IMR-90 (cell line): Measurements from ENCODE around the gene CDK14. TPM values are rescaled to one million over a fixed set of nuclear protein-coding genes. Genes with fewer than 3 reads are reported as not detected.

Experiments used
- ATAC-seq: fragments of 200-7000 bp; cut with Tn5 transposase; 2 replicates; pipeline ENCODE4 v1.9.1; 2020; ENCODE audit warnings: low read depth, mild to moderate bottlenecking, moderate library complexity
- BruUV-seq: library from RNA; stranded (reverse); fragments of 400-500 nt; replicated peaks from 2 replicates; lab custom pipeline; 2021; lab: Mats Ljungman, UMichigan
- CTCF ChIA-PET: fragments of 300-600 bp; formaldehyde crosslinking; extraction: SDS; loops from one replicate; lab custom pipeline; 2021; ENCODE audit warnings: antibody characterized with exemption; lab: Yijun Ruan, JAX
- POLR2A ChIA-PET: fragments of 300-600 bp; sonication (Branson Sonifier 250); formaldehyde crosslinking; loops from one replicate; lab custom pipeline; 2022; ENCODE audit warnings: antibody characterized with exemption; ENCODE audit not compliant: unreplicated experiment; lab: Charles Lee
- DNase-seq: peaks from one replicate; pipeline ENCODE4 v3.0.0; 2013
- H2AFZ ChIP-seq: replicated peaks from 2 replicates; pipeline ENCODE3; 2013; ENCODE audit warnings: low read length, mild to moderate bottlenecking; ENCODE audit not compliant: poor library complexity
- H2AK5ac ChIP-seq: 2 replicates; pipeline ENCODE4 v1.6.1; 2013; ENCODE audit warnings: low read depth, low read length, inconsistent platforms
- H2AK9ac ChIP-seq: replicated peaks from 2 replicates; pipeline ENCODE3; 2013; ENCODE audit warnings: mild to moderate bottlenecking, low read depth, low read length, moderate library complexity; ENCODE audit not compliant: poor library complexity
- H2BK120ac ChIP-seq: 2 replicates; pipeline ENCODE4 v1.6.1; 2013; ENCODE audit warnings: low read depth, low read length, inconsistent platforms
- H2BK15ac ChIP-seq: 3 replicates; pipeline ENCODE4 v1.6.1; 2013; ENCODE audit warnings: low read depth, low read length, inconsistent platforms
- H2BK20ac ChIP-seq: 2 replicates; pipeline ENCODE4 v1.6.1; 2013; ENCODE audit warnings: low read depth, mild to moderate bottlenecking, inconsistent platforms, low read length, moderate library complexity
- H2BK5ac ChIP-seq: 2 replicates; pipeline ENCODE4 v1.6.1; 2013; ENCODE audit warnings: mild to moderate bottlenecking, low read depth, low read length, inconsistent platforms; ENCODE audit not compliant: poor library complexity, severe bottlenecking
- H3K14ac ChIP-seq: replicated peaks from 2 replicates; pipeline ENCODE4 v1.6.1; 2013; ENCODE audit warnings: low read depth, low read length, inconsistent platforms
- H3K18ac ChIP-seq: 2 replicates; pipeline ENCODE4 v1.6.1; 2013; ENCODE audit warnings: low read depth, low read length, control low read depth
- H3K23ac ChIP-seq: 2 replicates; pipeline ENCODE4 v1.6.1; 2013; ENCODE audit warnings: low read depth, low read length, inconsistent platforms
- H3K27ac ChIP-seq: 2 replicates; pipeline ENCODE4 v1.5.1; 2013; ENCODE audit warnings: mild to moderate bottlenecking, control low read depth, low read length; ENCODE audit not compliant: insufficient read depth
- H3K27me3 ChIP-seq: 2 replicates; pipeline ENCODE4 v1.6.1; 2013; ENCODE audit warnings: low read length; ENCODE audit not compliant: control insufficient read depth, insufficient read depth
- H3K36me3 ChIP-seq: 2 replicates; pipeline ENCODE4 v1.6.1; 2013; ENCODE audit warnings: low read length, mixed read lengths; ENCODE audit not compliant: control insufficient read depth, insufficient read depth
- H3K4ac ChIP-seq: 2 replicates; pipeline ENCODE4 v1.6.1; 2013; ENCODE audit warnings: low read depth, low read length, inconsistent platforms
- H3K4me1 ChIP-seq: 2 replicates; pipeline ENCODE4 v1.6.1; 2013; ENCODE audit warnings: low read length, mixed read lengths; ENCODE audit not compliant: control insufficient read depth, insufficient read depth
- H3K4me2 ChIP-seq: 2 replicates; pipeline ENCODE4 v1.6.1; 2013; ENCODE audit warnings: low read depth, mild to moderate bottlenecking, control low read depth, low read length, moderate library complexity
- H3K4me3 ChIP-seq: 2 replicates; pipeline ENCODE4 v1.5.1; 2013; ENCODE audit warnings: low read depth, mild to moderate bottlenecking, control low read depth, low read length, moderate library complexity; ENCODE audit not compliant: insufficient read depth
- H3K56ac ChIP-seq: 2 replicates; pipeline ENCODE4 v1.6.1; 2013; ENCODE audit warnings: low read length, inconsistent platforms; ENCODE audit not compliant: insufficient read depth; ENCODE audit errors: extremely low read depth
- H3K79me1 ChIP-seq, 2 experiments: 2 replicates each; pipeline ENCODE4 v1.6.1; 2013; ENCODE audit warnings: low read length in 2 of 2, inconsistent platforms in 1 of 2, low read depth in 1 of 2
- H3K9ac ChIP-seq: 2 replicates; pipeline ENCODE4 v1.6.1; 2013; ENCODE audit warnings: low read depth, low read length, control low read depth
- H3K9me1 ChIP-seq: 2 replicates; pipeline ENCODE4 v1.6.1; 2013; ENCODE audit warnings: low read length, inconsistent platforms; ENCODE audit not compliant: insufficient read depth
- H3K9me3 ChIP-seq: 2 replicates; pipeline ENCODE4 v1.6.1; 2013; ENCODE audit warnings: low read length; ENCODE audit not compliant: control insufficient read depth, insufficient read depth
- H4K20me1 ChIP-seq: 2 replicates; pipeline ENCODE4 v1.6.1; 2013; ENCODE audit warnings: low read length, inconsistent platforms; ENCODE audit not compliant: insufficient read depth
- H4K5ac ChIP-seq: 2 replicates; pipeline ENCODE4 v1.6.1; 2013; ENCODE audit warnings: mild to moderate bottlenecking, low read depth, low read length, control low read depth
- H4K8ac ChIP-seq, 2 experiments: 2 replicates each; pipeline ENCODE4 v1.6.1; 2013; ENCODE audit warnings: low read depth in 2 of 2, low read length in 2 of 2, control low read depth in 1 of 2, inconsistent platforms in 1 of 2
- H4K91ac ChIP-seq: 2 replicates; pipeline ENCODE4 v1.6.1; 2013; ENCODE audit warnings: low read depth, low read length, inconsistent platforms; ENCODE audit not compliant: insufficient read depth
- BHLHE40 ChIP-seq: fragments of 150-350 bp; IDR thresholded peaks from 2 replicates; pipeline ENCODE4 v1.6.1; 2016; ENCODE audit warnings: mild to moderate bottlenecking, low read depth, low read length
- CEBPB ChIP-seq: IDR thresholded peaks from 2 replicates; pipeline ENCODE4 v1.6.1; 2012; ENCODE audit warnings: low read depth, low read length, improper control_type of control experiment
- CHD1 ChIP-seq: IDR thresholded peaks from 2 replicates; pipeline ENCODE4 v1.6.1; 2012; ENCODE audit warnings: low read depth, low read length, improper control_type of control experiment
- CTCF ChIP-seq: conservative IDR thresholded peaks from 2 replicates; pipeline ENCODE4 v1.5.1; 2012; ENCODE audit warnings: mild to moderate bottlenecking, low read depth, low read length, improper control_type of control experiment
- ELK1 ChIP-seq: fragments of 150-350 bp; IDR thresholded peaks from 2 replicates; pipeline ENCODE4 v1.6.1; 2016; ENCODE audit warnings: low read depth, mild to moderate bottlenecking, low read length, moderate library complexity, borderline replicate concordance
- FOS ChIP-seq: fragments of 150-350 bp; IDR thresholded peaks from 2 replicates; pipeline ENCODE4 v1.6.1; 2016; ENCODE audit warnings: low read depth, low read length
- MAFK ChIP-seq: IDR thresholded peaks from 2 replicates; pipeline ENCODE4 v1.6.1; 2012; ENCODE audit warnings: low read depth, low read length, improper control_type of control experiment
- MAZ ChIP-seq: IDR thresholded peaks from 2 replicates; pipeline ENCODE4 v1.6.1; 2012; ENCODE audit warnings: low read depth, mild to moderate bottlenecking, low read length, improper control_type of control experiment, moderate library complexity, borderline replicate concordance
- MXI1 ChIP-seq: IDR thresholded peaks from 2 replicates; pipeline ENCODE4 v1.6.1; 2012; ENCODE audit warnings: low read depth, mild to moderate bottlenecking, low read length, moderate library complexity, borderline replicate concordance
- NFE2L2 ChIP-seq: fragments of 150-350 bp; IDR thresholded peaks from 2 replicates; pipeline ENCODE4 v1.6.1; 2016; ENCODE audit warnings: low read depth, mild to moderate bottlenecking, low read length
- POLR2A ChIP-seq: IDR thresholded peaks from 2 replicates; pipeline ENCODE4 v1.6.1; 2012; ENCODE audit warnings: mild to moderate bottlenecking, low read depth, low read length
- RAD21 ChIP-seq: IDR thresholded peaks from 2 replicates; pipeline ENCODE4 v1.6.1; 2012; ENCODE audit warnings: low read length, improper control_type of control experiment
- RCOR1 ChIP-seq: IDR thresholded peaks from 2 replicates; pipeline ENCODE4 v1.6.1; 2012; ENCODE audit warnings: mild to moderate bottlenecking, low read length, improper control_type of control experiment; ENCODE audit not compliant: insufficient replicate concordance
- RFX5 ChIP-seq: IDR thresholded peaks from 2 replicates; pipeline ENCODE4 v1.8.0; 2012; ENCODE audit warnings: low read depth, mild to moderate bottlenecking, low read length, moderate library complexity
- SMC3 ChIP-seq: fragments of 150-350 bp; IDR thresholded peaks from 2 replicates; pipeline ENCODE4 v1.6.1; 2016; ENCODE audit warnings: low read depth, mild to moderate bottlenecking, antibody characterized with exemption, low read length, moderate library complexity
- USF2 ChIP-seq: fragments of 150-350 bp; IDR thresholded peaks from 2 replicates; pipeline ENCODE4 v1.6.1; 2017; ENCODE audit warnings: mild to moderate bottlenecking, antibody characterized with exemption, low read length, low read depth
- WGBS, 2 experiments: methylation state at CpG; one replicate each; pipeline versions ENCODE4 v1.1.5 to v1.1.7; 2013; ENCODE audit warnings: missing lambda C conversion rate in 2 of 2; ENCODE audit not compliant: insufficient read length in 1 of 2; ENCODE audit errors: extremely low coverage in 2 of 2; 5-methylcytosine and 5-hydroxymethylcytosine counted together
- dilution Hi-C: fragments of 300-500 bp; cut with HindIII; formaldehyde crosslinking; loops from one replicate; pipeline ENCODE4 v1.14.3; 2018; ENCODE audit warnings: low sequenced_read_pairs; ENCODE audit not compliant: unreplicated experiment
- in situ Hi-C: fragments of 300-500 bp; cut with MboI; formaldehyde crosslinking; loops from 3 replicates; pipeline ENCODE4 v1.14.3; 2019; ENCODE audit warnings: low sequenced_read_pairs, inconsistent platforms, mixed read lengths
- intact Hi-C: fragments of 100-400 bp; cut with micrococcal nuclease; formaldehyde crosslinking; loops from 2 replicates; pipeline ENCODE4 v1.10.0; 2022
- polyA plus RNA-seq, 3 experiments: library from polyadenylated mRNA; depleted of rRNA; stranded (reverse); fragments of >200 nt; gene quantifications; 2 replicates each; pipeline ENCODE4 v1.2.3, GENCODE V29; 2012; ENCODE audit warnings: low replicate concordance in 1 of 3
- total RNA-seq: library from RNA; depleted of rRNA; stranded (reverse); fragments of >200 nt; gene quantifications from 2 replicates; pipeline ENCODE4 v1.2.3, GENCODE V29; 2012

Gene CDK14
- total and polyA plus RNA-seq, 2 of the 4 experiments (the other 2 are of a cell fraction) = 10.1 to 29.6 TPM

- H3K9me1 ChIP-seq = peaks cover 2% of the 10 kb centered on the region
- in situ Hi-C loops = no loop called here
- H4K20me1 ChIP-seq = peaks cover 2% of the 10 kb centered on the region; the same call in 1 of the 2 replicates
- no peak overlapping the region for H3K18ac ChIP-seq
- peaks cover 2% of the 10 kb centered on the region for H3K4me1 ChIP-seq
- POLR2A ChIA-PET = no interaction called here
- ATAC-seq = no peak
- H3K4me3 ChIP-seq = no peak overlapping the region
- no peak overlapping the region for H2AFZ ChIP-seq
- peaks cover 19 to 42% of the 10 kb centered on the region in 2 experiments for H3K79me1 ChIP-seq
- no TSS peak for BruUV-seq
- no peak for DNase-seq
- no peak overlapping the region for H2AK5ac ChIP-seq
- no peak overlapping the region for H4K91ac ChIP-seq
- no peak overlapping the region for H2BK120ac ChIP-seq
- H3K14ac ChIP-seq = no peak overlapping the region
- no peak overlapping the region for H3K4ac ChIP-seq
- H3K27ac ChIP-seq = no peak overlapping the region
- H3K23ac ChIP-seq = no peak overlapping the region
- H3K56ac ChIP-seq = no peak overlapping the region
- CTCF ChIA-PET = no interaction called here
- intact Hi-C loops = no loop called here
- H4K8ac ChIP-seq = no peak overlapping the region
- no peaks in the 10 kb centered on the region for H3K9me3 ChIP-seq
- no peaks in the 10 kb centered on the region for H3K36me3 ChIP-seq
- H2BK15ac ChIP-seq = no peak overlapping the region
- H2BK5ac ChIP-seq = no peak overlapping the region
- H3K9ac ChIP-seq = no peak overlapping the region
- WGBS, 2 experiments = 100% methylated on average over 1 of the region's 1 CpG; no CpG with 5 or more reads in 1 of the 2 experiments
- no peak overlapping the region for H2BK20ac ChIP-seq
- H3K27me3 ChIP-seq = no peaks in the 10 kb centered on the region
- TF ChIP-seq MAZ = no peak
- TF ChIP-seq ELK1 = no peak
- TF ChIP-seq SMC3 = no peak
- TF ChIP-seq NFE2L2 = no peak
- no peak for TF ChIP-seq BHLHE40
- TF ChIP-seq POLR2A = no peak
- TF ChIP-seq MXI1 = no peak
- no peak for TF ChIP-seq USF2
- TF ChIP-seq CTCF = no peak
- TF ChIP-seq RFX5 = no peak
- no peak for TF ChIP-seq MAFK
- TF ChIP-seq RCOR1 = no peak
- no peak for TF ChIP-seq CHD1
- TF ChIP-seq FOS = no peak
- no peak for TF ChIP-seq CEBPB
- TF ChIP-seq RAD21 = no peak
- no peak overlapping the region for H4K5ac ChIP-seq
- H2AK9ac ChIP-seq = no peak overlapping the region
- H3K4me2 ChIP-seq = no peak overlapping the region
- dilution Hi-C loops = no loop called here
Observed at GRCh38 chr7:90602303-90602702, 6.2 kb downstream of the CDK14 start.
